Stomach (tissue), 4 donors: ENCODE data around the gene CCDC38.

Experiments used
- POLR2A ChIP-seq, 4 donors: fragments of 450-650 bp; IDR thresholded peaks; one replicate each; pipeline ENCODE4 v1.6.1; 2016; ENCODE audit warnings: antibody characterized with exemption in 4 of 4, control low read depth in 2 of 4, mild to moderate bottlenecking in 1 of 4, moderate library complexity in 1 of 4
- POLR2AphosphoS5 ChIP-seq, 3 donors: sonication (generic); formaldehyde crosslinking; IDR thresholded peaks; one replicate each; pipeline ENCODE4 v1.6.1; 2016; ENCODE audit warnings: antibody characterized with exemption in 3 of 3
- TF ChIP-seq, protein P1 (sequence below), 7 experiments: fragments of 450-650 bp in 4 of 7; fragments of 200-600 bp in 3 of 7; sonication (generic) in 3 of 7; IDR thresholded peaks; one replicate each; pipeline ENCODE4 v1.5.1; 2016 to 2019; ENCODE audit warnings: antibody characterized with exemption in 7 of 7, control low read depth in 2 of 7, mild to moderate bottlenecking in 1 of 7

DNA sequence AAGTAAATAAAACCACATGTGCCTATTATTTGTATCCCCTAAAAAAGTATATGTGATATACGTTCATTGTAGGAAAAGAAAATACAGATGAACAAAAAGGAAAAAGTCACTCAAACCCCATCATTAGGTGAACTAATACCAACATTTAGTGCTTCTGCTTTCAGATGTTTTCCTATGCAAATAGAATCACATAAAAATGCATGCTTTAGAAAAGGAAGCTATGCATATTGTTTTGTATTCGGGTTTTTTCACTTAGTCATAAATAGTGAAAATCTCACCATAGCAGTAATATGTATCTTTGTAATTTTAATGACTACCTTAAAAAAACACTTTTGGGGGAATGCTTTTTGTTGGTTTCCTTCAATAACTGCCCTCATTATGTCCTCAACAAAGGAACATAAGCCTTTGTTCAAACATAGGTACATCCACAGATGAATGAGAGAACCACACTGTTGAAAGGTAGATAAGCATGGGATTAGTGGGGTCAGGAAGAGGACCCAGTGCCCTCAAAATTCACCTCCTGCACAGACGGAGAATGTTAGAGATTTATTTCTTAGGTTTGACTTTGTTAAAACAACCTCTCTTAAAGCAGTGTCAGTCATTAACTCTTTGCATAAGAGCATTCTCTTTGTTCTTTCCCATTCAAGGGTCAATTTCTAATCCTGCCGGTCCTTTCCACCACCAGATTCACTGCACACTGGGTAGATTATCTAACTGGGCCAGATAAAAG is 7.2 kb upstream of the CCDC38 start:
- TF ChIP-seq, protein P1, sequence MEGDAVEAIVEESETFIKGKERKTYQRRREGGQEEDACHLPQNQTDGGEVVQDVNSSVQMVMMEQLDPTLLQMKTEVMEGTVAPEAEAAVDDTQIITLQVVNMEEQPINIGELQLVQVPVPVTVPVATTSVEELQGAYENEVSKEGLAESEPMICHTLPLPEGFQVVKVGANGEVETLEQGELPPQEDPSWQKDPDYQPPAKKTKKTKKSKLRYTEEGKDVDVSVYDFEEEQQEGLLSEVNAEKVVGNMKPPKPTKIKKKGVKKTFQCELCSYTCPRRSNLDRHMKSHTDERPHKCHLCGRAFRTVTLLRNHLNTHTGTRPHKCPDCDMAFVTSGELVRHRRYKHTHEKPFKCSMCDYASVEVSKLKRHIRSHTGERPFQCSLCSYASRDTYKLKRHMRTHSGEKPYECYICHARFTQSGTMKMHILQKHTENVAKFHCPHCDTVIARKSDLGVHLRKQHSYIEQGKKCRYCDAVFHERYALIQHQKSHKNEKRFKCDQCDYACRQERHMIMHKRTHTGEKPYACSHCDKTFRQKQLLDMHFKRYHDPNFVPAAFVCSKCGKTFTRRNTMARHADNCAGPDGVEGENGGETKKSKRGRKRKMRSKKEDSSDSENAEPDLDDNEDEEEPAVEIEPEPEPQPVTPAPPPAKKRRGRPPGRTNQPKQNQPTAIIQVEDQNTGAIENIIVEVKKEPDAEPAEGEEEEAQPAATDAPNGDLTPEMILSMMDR (IDR thresholded peaks at IDR 0.05), result no peak
- TF ChIP-seq POLR2AphosphoS5 (IDR thresholded peaks at IDR 0.05) (no peak), POLR2A (IDR thresholded peaks at IDR 0.05) (no peak)
